Upper lobe of left lung (tissue), 4 donors: ENCODE data around the gene IMMP2L.

Source experiments
- EP300 ChIP-seq, 4 donors: sonication (generic); formaldehyde crosslinking; IDR thresholded peaks; one replicate each; pipeline ENCODE4 v1.5.1; 2017; ENCODE audit warnings: antibody characterized with exemption in 4 of 4, control low read depth in 2 of 4
- POLR2A ChIP-seq, 4 donors: fragments of 450-650 bp; IDR thresholded peaks; one replicate each; pipeline ENCODE4 v1.5.1; 2016 to 2017; ENCODE audit warnings: antibody characterized with exemption in 4 of 4, mild to moderate bottlenecking in 2 of 4
- POLR2AphosphoS5 ChIP-seq, 2 donors: sonication (generic); formaldehyde crosslinking; IDR thresholded peaks; one replicate each; pipeline ENCODE4 v1.5.1; 2017; ENCODE audit warnings: antibody characterized with exemption in 2 of 2
- TF ChIP-seq, protein P1 (sequence below), 6 experiments: fragments of 450-650 bp in 4 of 6; fragments of 200-600 bp in 2 of 6; sonication (generic) in 2 of 6; IDR thresholded peaks; one replicate each; pipeline ENCODE4 v1.5.1; 2016 to 2019; ENCODE audit warnings: antibody characterized with exemption in 6 of 6

GRCh38 chr7:111240371-111240770, 321.9 kb downstream of the IMMP2L start:
- TF ChIP-seq, protein P1, sequence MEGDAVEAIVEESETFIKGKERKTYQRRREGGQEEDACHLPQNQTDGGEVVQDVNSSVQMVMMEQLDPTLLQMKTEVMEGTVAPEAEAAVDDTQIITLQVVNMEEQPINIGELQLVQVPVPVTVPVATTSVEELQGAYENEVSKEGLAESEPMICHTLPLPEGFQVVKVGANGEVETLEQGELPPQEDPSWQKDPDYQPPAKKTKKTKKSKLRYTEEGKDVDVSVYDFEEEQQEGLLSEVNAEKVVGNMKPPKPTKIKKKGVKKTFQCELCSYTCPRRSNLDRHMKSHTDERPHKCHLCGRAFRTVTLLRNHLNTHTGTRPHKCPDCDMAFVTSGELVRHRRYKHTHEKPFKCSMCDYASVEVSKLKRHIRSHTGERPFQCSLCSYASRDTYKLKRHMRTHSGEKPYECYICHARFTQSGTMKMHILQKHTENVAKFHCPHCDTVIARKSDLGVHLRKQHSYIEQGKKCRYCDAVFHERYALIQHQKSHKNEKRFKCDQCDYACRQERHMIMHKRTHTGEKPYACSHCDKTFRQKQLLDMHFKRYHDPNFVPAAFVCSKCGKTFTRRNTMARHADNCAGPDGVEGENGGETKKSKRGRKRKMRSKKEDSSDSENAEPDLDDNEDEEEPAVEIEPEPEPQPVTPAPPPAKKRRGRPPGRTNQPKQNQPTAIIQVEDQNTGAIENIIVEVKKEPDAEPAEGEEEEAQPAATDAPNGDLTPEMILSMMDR (IDR thresholded peaks at IDR 0.05) = no peak
- TF ChIP-seq EP300 (IDR thresholded peaks at IDR 0.05) (no peak), POLR2AphosphoS5 (IDR thresholded peaks at IDR 0.05) (no peak), POLR2A (IDR thresholded peaks at IDR 0.05) (no peak)
